ENCODE measurements around the gene LRIT2. TPM values are rescaled to one million over a fixed set of nuclear protein-coding genes. Genes with fewer than 3 reads are reported as not detected.

LRIT2 gene
- total RNA-seq = not detected
- not detected for polyA plus RNA-seq

GRCh38 chr10:84225427-84226173 is at the start of gene LRIT2:
Gene LRIT2 (minus strand): TSS chr10:84225544. CDS start chr10:84225520, 24 bp downstream.
- 48 to 66% methylated on average over 6 of the region's 6 CpGs for WGBS, 2 donors
- TF ChIP-seq CTCF (IDR thresholded peaks at IDR 0.05) = no peak
- H3K4me3 ChIP-seq = no peak within 1 kb of the TSS
- H3K36me3 ChIP-seq = no peaks in the 10 kb centered on the region
- no peaks in the 10 kb centered on the region for H3K9me3 ChIP-seq
- intact Hi-C loops (cut with DNase I) = no loop called here
- no peaks in the 10 kb centered on the region for H3K27me3 ChIP-seq
- no peak within 1 kb of the TSS for H3K27ac ChIP-seq
- H3K4me1 ChIP-seq = no peaks in the 10 kb centered on the region
- FAIRE-seq (no peak), ATAC-seq (no peak), DNase-seq (no peak)

GRCh38 chr10:84270708-84271107 is 45.4 kb upstream of the LRIT2 start:
- TF ChIP-seq CTCF (IDR thresholded peaks at IDR 0.05) = no peak
- Histone ChIP-seq H3K9me3 (no peaks in the 10 kb centered on the region), H3K27me3 (no peaks in the 10 kb centered on the region), H3K36me3 (no peaks in the 10 kb centered on the region), H3K27ac (no peak overlapping the region), H3K4me3 (no peak overlapping the region), H3K4me1 (peaks cover 0 to 6% (median 0%) of the 10 kb centered on the region in 3 donors)
- intact Hi-C loops (cut with DNase I) = loop anchor here in 1 of 3 donors (5.0 kb wide), 1 partner anchor 417 kb away; no protein-coding TSS in a partner anchor
- WGBS, 2 donors = 14 to 28% methylated on average over 1 of the region's 1 CpG
- FAIRE-seq (no peak), ATAC-seq (peak in 1 of 4 donors; percentile 44), DNase-seq (no peak)

DNA sequence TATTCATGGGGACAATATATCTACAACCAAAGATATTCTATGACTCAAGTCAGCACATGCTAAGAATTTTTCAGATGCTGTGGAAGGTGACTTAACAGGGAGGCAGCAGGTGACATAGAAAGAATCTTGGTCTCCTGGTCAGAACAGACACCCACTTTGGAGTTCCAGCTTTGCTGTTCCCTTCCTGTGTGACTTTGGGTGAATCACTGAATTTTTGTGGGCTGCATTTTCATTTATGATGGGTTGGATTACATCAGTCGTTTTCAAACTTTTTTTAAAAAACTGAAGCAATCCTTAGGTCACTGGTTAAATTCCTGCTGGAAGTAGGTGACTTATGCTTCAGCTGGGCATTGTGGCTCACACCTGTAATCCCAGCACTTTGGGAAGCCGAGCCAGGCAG is 44.4 kb upstream of the LRIT2 start:
- Histone ChIP-seq H3K9me3 (no peaks in the 10 kb centered on the region), H3K4me3 (no peak overlapping the region), H3K4me1 (peaks cover 0 to 6% (median 0%) of the 10 kb centered on the region in 3 donors), H3K27ac (no peak overlapping the region), H3K27me3 (no peaks in the 10 kb centered on the region), H3K36me3 (no peaks in the 10 kb centered on the region)
- no peak for ATAC-seq
- WGBS, 2 donors = 77 to 78% methylated on average over 2 of the region's 2 CpGs
- intact Hi-C loops (cut with DNase I) = loop anchor here in 1 of 3 donors (5.0 kb wide), 1 partner anchor 418 kb away; no protein-coding TSS in a partner anchor
- FAIRE-seq = no peak
- no peak for TF ChIP-seq CTCF (IDR thresholded peaks at IDR 0.05)
- DNase-seq = no peak

GRCh38 chr10:84269162-84269561 is 43.8 kb upstream of the LRIT2 start:
- TF ChIP-seq CTCF (IDR thresholded peaks at IDR 0.05) = no peak
- Histone ChIP-seq H3K27ac (no peak overlapping the region), H3K36me3 (no peaks in the 10 kb centered on the region), H3K4me1 (peaks cover 0 to 6% (median 0%) of the 10 kb centered on the region in 3 donors), H3K9me3 (no peaks in the 10 kb centered on the region), H3K27me3 (no peaks in the 10 kb centered on the region), H3K4me3 (no peak overlapping the region)
- DNase-seq (no peak), ATAC-seq (no peak), FAIRE-seq (no peak)
- intact Hi-C loops (cut with DNase I) = no loop called here
- WGBS, 2 donors = 76 to 79% methylated on average over 1 of the region's 1 CpG
